Ishikawa (cell line): ENCODE measurements around the gene CDC20B.

ENCODE experiments used
- RAD21 ChIP-seq: IDR thresholded peaks from 2 replicates; pipeline ENCODE4 v1.6.1; 2012; ENCODE audit warnings: low read depth
- TF ChIP-seq, protein P1 (sequence below): IDR thresholded peaks from 2 replicates; pipeline ENCODE4 v1.6.1; 2012

- TF ChIP-seq, protein P1, sequence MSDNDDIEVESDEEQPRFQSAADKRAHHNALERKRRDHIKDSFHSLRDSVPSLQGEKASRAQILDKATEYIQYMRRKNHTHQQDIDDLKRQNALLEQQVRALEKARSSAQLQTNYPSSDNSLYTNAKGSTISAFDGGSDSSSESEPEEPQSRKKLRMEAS = no peak
- no peak for TF ChIP-seq RAD21
Observed at GRCh38 chr5:55173687-55174230, 782 bp upstream of the CDC20B start.
